GM18873 (cell line): ENCODE measurements around the gene SIX3.

Experiments used
- ATAC-seq: cut with Tn5 transposase; IDR thresholded peaks from one replicate; pipeline ENCODE4 v1.9.1; 2021; ENCODE audit warnings: mild to moderate bottlenecking, moderate library complexity, moderate number of reproducible peaks; ENCODE audit not compliant: unreplicated experiment, low FRiP score

Gene SIX3

GRCh38 chr2:44942304-44943030, 965 bp downstream of the SIX3 start:
- no peak for ATAC-seq

GRCh38 chr2:44943031-44943692, 1.7 kb downstream of the SIX3 start:
- ATAC-seq = no peak

GRCh38 chr2:44943693-44944101, 2.2 kb downstream of the SIX3 start:
- no peak for ATAC-seq

- no peak for ATAC-seq
These were observed 2.8 kb downstream of the SIX3 start for GRCh38 chr2:44944102-44944951.

GRCh38 chr2:44944952-44945612, 3.6 kb downstream of the SIX3 start:
- no peak for ATAC-seq

- ATAC-seq = no peak
These were observed 4.3 kb downstream of the SIX3 start for GRCh38 chr2:44945676-44946371.

- no peak for ATAC-seq
These were observed 5.0 kb downstream of the SIX3 start for GRCh38 chr2:44946372-44947027.

- ATAC-seq = no peak
These were observed 5.5 kb downstream of the SIX3 start for GRCh38 chr2:44947028-44947375.

GRCh38 chr2:44948565-44949328, 7.2 kb downstream of the SIX3 start:
- ATAC-seq = no peak

GRCh38 chr2:44949329-44950151, 8.0 kb downstream of the SIX3 start:
- no peak for ATAC-seq

- no peak for ATAC-seq
These were observed 9.1 kb downstream of the SIX3 start for GRCh38 chr2:44950646-44951045.

- ATAC-seq = no peak
These were observed 9.6 kb downstream of the SIX3 start for GRCh38 chr2:44951124-44951523.

- ATAC-seq = no peak
These were observed 10.2 kb downstream of the SIX3 start for GRCh38 chr2:44951714-44952113.

- ATAC-seq = no peak
These were observed 10.8 kb downstream of the SIX3 start for GRCh38 chr2:44952143-44952805.

GRCh38 chr2:44952806-44953498, 11.4 kb downstream of the SIX3 start:
- no peak for ATAC-seq

GRCh38 chr2:44953499-44953883, 12.0 kb downstream of the SIX3 start:
- ATAC-seq = no peak

- ATAC-seq = no peak
These were observed 13.0 kb downstream of the SIX3 start for GRCh38 chr2:44954447-44954888.
